ENCODE measurements around the gene PIM3.

GRCh38 chr22:49914256-49914655, 46.3 kb upstream of the PIM3 start:
- TF ChIP-seq CTCF (IDR thresholded peaks at IDR 0.05), result no peak
- TF ChIP-seq SIN3A (IDR thresholded peaks at IDR 0.05; ENCODE audit: borderline replicate concordance, insufficient read depth, low read depth, low read length), result no peak
